ENCODE measurements around the gene APOM.

The APOM gene

DNA sequence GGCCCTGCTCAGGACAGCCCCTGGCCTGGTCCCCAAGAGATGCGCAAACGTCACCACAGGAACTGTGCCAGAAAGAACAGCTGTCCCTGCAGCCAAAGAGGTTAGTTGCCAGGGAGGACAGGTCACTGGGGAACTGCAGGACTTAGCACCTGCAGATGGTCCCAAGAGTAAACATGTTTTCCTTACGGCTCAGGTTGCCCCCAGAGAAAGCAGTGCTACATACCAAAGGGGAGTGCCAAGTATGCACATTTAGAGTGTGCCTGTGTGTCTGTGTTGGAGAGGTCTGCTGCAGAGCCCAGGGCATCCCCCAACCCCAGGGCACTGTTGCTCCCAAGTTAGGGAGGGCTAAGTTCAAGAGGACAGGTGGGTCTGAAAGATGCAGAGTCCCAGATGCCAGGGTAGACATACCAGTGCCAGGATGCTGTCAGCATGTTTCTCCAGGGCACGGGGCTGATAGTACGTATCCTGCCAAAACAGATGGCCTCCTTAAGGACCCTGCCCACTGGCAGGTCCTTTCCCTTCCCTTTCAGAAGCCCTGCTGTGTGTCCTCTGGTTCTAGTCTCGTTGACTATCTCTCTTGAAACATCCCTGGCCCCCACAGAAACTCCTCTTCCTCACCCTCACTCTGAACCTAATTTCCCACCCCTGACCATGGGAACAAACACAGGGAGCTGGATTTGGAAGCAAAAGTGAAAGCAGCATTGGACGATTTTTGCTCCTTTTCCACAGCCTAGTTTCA is 46.1 kb downstream of the APOM start:
- H3K4me3 Mint-ChIP-seq, result peak overlapping the region; percentile 96
- no peaks in the 10 kb centered on the region for H3K9me3 Mint-ChIP-seq
- H3K27me3 Mint-ChIP-seq (ENCODE audit: low read depth, poor library complexity), result peaks cover 7% of the 10 kb centered on the region
- DNase-seq, result no peak
- peak overlapping the region; percentile 96 for H3K27ac Mint-ChIP-seq
- peaks cover 39% of the 10 kb centered on the region for H3K4me1 Mint-ChIP-seq
- TF ChIP-seq, protein P1, sequence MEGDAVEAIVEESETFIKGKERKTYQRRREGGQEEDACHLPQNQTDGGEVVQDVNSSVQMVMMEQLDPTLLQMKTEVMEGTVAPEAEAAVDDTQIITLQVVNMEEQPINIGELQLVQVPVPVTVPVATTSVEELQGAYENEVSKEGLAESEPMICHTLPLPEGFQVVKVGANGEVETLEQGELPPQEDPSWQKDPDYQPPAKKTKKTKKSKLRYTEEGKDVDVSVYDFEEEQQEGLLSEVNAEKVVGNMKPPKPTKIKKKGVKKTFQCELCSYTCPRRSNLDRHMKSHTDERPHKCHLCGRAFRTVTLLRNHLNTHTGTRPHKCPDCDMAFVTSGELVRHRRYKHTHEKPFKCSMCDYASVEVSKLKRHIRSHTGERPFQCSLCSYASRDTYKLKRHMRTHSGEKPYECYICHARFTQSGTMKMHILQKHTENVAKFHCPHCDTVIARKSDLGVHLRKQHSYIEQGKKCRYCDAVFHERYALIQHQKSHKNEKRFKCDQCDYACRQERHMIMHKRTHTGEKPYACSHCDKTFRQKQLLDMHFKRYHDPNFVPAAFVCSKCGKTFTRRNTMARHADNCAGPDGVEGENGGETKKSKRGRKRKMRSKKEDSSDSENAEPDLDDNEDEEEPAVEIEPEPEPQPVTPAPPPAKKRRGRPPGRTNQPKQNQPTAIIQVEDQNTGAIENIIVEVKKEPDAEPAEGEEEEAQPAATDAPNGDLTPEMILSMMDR (IDR thresholded peaks at IDR 0.05), result no peak
- peaks cover 24% of the 10 kb centered on the region for H3K36me3 Mint-ChIP-seq (ENCODE audit: low read depth)

DNA sequence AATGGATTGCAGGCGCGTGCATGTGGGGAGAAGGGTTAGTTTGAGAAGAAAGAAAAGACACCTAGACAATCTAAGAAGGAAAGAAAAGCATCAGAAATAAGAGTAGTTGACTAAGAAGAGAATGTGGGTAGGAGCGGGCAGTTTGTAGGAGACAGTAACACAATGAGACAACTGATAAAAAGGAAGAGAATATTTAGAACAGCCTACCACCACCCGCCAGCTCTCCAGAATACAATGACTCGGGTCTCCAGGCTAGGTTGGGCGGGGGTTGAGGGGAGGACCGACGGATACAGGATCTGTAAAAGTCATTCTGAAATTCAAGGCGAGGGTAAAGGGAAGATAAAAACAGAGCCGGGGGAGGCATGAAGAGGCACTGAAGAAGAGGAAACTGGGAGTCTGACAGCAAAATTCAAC is 46.7 kb downstream of the APOM start:
- TF ChIP-seq, protein P1 (IDR thresholded peaks at IDR 0.05), result no peak
- Mint-ChIP-seq H3K27ac (peak overlapping the region; percentile 96), H3K27me3 (ENCODE audit: low read depth, poor library complexity) (peaks cover 7% of the 10 kb centered on the region), H3K36me3 (ENCODE audit: low read depth) (peaks cover 18% of the 10 kb centered on the region), H3K4me1 (peaks cover 40% of the 10 kb centered on the region), H3K9me3 (no peaks in the 10 kb centered on the region), H3K4me3 (peak overlapping the region; percentile 96)
- no peak for DNase-seq

DNA sequence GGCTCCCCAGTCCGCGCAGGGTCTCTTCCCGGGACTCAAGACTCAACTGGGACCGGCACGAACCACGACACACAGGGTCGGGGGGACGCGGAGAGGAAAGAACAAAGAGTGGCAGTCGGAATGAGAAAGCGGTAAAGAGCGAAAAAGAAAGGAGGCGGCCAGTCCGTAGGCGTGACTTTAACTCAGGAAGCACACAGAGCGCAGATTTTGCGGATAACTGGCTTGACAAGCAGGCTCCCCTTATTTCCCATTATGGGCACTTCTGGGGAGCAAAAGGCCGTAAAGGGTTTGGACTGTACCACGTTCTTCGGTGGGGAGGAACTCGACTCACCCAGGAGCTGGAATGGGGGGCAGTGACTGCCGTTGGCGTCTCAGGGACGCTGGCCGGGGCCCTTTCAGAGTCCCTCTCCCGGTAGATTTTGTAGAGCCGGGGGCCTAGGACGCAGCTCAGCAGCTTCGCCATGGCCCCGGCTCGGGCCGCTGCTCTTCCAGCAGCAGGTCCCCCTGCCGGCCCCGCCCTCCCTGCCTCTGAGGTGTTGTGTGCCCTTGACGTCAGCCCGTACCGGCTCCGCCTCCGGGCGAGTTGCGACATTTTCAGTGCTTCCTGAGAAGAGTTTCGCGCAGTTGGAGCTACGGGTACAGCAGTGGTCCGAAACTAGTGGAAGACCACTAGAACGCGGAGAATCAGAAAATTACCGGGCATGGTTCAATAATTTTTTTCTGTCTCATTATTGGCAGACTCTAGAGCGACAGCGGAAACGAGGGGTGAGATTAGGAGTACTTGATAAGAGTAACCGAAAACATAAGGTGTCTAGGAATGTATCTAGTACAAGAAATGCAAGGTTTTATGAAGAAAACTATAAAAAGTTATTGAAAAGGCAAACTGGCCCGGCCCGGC is 47.4 kb downstream of the APOM start, which contains the start of gene ABHD16A:
TSS of gene ABHD16A (minus strand) at position 506 of the 898 bp plus-strand sequence. CDS start at position 463, 43 bp downstream.
- Mint-ChIP-seq H3K9me3 (no peaks in the 10 kb centered on the region), H3K27me3 (ENCODE audit: low read depth, poor library complexity) (peaks cover 7% of the 10 kb centered on the region), H3K27ac (peak within 1 kb of the TSS; percentile 96), H3K4me1 (peaks cover 33% of the 10 kb centered on the region), H3K4me3 (peak within 1 kb of the TSS; percentile 96), H3K36me3 (ENCODE audit: low read depth) (peaks cover 12% of the 10 kb centered on the region)
- TF ChIP-seq, protein P1 (IDR thresholded peaks at IDR 0.05), result no peak
- peak; percentile 96 for DNase-seq

DNA sequence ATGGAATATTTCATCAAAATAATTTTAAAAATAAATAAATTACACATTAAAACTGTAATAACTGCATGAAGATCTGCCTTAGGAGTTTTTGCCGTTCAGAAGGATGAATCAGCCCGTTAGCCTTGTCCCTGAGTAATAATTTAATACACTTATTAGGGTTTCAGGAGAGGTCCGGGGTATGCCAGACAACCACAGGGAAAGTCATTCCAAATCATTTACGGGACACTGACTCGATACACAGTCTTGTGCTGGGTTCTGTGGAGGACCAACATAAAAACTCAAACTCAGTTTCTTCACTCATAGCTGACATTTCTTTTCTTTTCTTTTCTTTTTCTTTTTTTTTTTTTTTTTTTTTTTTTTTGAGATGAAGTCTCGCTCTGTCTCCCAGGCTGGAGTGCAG is 50.2 kb downstream of the APOM start:
- H3K27me3 Mint-ChIP-seq (ENCODE audit: low read depth, poor library complexity), result peaks cover 7% of the 10 kb centered on the region
- TF ChIP-seq, protein P1 (IDR thresholded peaks at IDR 0.05), result no peak
- no peaks in the 10 kb centered on the region for H3K36me3 Mint-ChIP-seq (ENCODE audit: low read depth)
- H3K4me3 Mint-ChIP-seq, result no peak overlapping the region
- peaks cover 36% of the 10 kb centered on the region for H3K4me1 Mint-ChIP-seq
- no peaks in the 10 kb centered on the region for H3K9me3 Mint-ChIP-seq
- no peak for DNase-seq
- H3K27ac Mint-ChIP-seq, result no peak overlapping the region

DNA sequence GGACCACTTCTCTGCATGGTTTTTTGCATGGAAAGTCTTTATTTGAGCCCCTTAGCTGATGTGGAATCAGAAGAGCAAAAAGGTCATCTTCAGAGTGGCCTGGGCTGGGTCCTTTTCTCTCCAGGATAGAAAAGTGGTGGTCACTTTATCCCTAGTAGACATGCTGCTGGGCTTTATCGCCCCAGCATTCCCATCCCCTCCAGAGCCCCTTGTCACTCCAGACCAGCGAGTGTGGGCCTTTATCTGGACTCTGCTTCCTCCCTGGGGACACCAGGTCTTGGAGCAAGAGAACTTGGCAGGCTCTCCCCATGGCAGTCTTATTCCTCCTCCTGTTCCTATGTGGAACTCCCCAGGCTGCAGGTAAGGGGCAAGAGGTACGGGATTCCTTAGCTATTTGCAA is 50.9 kb downstream of the APOM start, which contains the start of gene LY6G6F:
TSS of gene LY6G6F (plus strand) at position 268 of the 400 bp plus-strand sequence. CDS start at position 309, 41 bp downstream.
- Mint-ChIP-seq H3K36me3 (ENCODE audit: low read depth) (no peaks in the 10 kb centered on the region), H3K4me3 (no peak within 1 kb of the TSS), H3K27ac (no peak within 1 kb of the TSS), H3K4me1 (peaks cover 36% of the 10 kb centered on the region), H3K27me3 (ENCODE audit: low read depth, poor library complexity) (peaks cover 7% of the 10 kb centered on the region), H3K9me3 (no peaks in the 10 kb centered on the region)
- DNase-seq, result no peak
- TF ChIP-seq, protein P1 (IDR thresholded peaks at IDR 0.05), result no peak

Measured in nephron progenitor cell (in vitro differentiated cells).